Measurements from ENCODE around the gene CCDC3.

- TF ChIP-seq EZH2phosphoT487 (IDR thresholded peaks at IDR 0.05; ENCODE audit: low read length) = no peak
- TF ChIP-seq CTCF (IDR thresholded peaks at IDR 0.05; ENCODE audit: low read length) = no peak
Measured at GRCh38 chr10:12880423-12880822, 121.1 kb downstream of the CCDC3 start.
